Middle frontal gyrus (tissue), 1 donor: ENCODE data around the gene PLN.

Experiments used
- DNase-seq: peaks from one replicate; pipeline ENCODE4 v3.0.0-alpha.2; 2015; ENCODE audit warnings: low spot score; ENCODE audit errors: extremely low spot score

Gene PLN

GRCh38 chr6:118536478-118536877 lies 11.6 kb upstream of the PLN start:
- DNase-seq = no peak

DNA sequence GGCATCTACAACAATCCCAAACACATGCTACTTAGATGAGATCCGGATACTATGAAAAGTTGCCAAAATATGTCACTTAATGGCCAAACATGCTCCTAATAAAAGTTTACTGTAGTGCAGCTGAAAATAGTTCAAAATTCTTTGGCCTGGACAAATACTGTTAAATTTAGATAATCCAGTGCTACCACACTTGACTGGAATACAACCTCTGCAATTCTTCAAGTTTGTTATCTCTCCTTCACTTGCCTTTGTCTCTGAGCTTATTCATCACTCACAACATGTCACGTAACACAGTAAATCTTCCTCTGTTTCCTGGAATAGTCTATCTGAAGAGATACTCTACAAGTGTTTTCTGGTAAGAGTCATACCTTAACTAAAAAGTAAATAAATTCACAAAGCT lies 10.5 kb upstream of the PLN start:
- no peak for DNase-seq

DNA sequence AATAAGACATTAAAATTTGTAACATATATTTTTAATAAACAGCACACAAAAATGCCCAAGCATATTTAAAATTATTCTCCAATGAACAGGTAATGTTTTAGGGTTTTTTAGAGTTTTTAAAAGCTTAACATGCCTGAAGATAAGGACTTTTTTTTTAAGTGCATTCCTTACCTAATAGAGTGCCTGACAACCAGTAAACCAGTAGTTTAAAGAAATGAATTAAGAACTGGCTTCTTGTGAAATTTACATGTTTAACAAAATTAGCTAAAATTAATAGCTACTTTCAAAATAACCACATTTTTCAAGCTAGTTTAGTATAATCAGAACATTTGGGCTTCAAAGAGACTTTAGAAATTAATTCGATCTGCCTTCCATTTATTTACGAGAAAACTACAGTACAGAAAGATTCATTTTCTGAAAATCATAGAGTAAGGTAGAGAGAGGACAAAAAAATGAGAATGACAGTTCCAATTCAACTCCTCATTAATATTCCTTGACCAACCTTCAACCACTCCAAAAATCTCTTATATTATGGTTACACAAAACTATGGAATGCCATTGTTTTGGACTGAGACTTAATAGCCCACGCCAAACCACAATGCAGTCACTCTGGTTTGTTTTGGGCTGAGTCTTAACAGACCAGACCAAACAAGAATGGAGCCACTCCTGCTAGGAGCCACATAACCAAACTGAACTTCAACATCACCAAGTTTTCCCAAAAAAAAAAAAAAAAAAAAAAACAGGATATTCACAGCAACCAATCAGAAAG lies 5.7 kb upstream of the PLN start:
- no peak for DNase-seq

DNA sequence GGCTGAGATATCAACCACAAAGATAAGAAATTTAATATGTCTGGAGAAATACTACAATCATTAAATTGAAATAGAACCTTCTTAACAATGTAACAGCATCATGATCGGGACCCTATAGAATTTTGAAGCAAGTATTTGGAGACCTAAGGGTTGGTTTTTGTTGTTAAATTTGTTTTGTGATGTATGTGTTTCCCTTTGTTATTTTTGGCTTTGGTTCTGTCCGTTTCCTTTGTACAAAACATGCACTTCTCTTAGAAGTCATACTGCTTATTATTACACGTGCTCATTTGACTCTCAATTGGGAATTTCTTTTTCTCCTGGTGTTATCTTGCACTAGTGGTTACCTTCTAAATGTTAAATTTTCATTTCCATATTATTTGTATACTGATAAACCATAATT lies 4.0 kb upstream of the PLN start:
- DNase-seq = no peak

GRCh38 chr6:118546164-118546879 lies 1.8 kb upstream of the PLN start:
- DNase-seq = no peak

GRCh38 chr6:118546880-118547218 lies 1.2 kb upstream of the PLN start:
- no peak for DNase-seq

DNA sequence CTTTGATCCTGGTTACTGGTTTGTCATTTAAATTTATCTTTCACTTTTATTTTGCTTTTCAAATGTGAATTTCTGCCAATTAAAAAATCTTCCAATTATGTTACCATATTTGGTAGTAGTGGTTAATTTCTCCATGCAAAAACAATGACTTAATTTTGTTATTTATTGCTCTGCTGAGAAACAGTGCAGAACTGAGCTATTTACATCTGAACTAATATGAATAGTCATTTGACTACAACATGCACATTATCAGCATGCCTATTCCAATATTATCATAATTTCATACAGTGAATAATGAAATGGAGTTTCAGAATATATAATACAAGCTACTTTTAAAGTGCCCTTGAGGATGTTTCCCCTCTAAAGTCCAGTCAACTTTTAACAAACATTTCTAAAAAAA lies 517 bp downstream of the PLN start:
- no peak for DNase-seq

DNA sequence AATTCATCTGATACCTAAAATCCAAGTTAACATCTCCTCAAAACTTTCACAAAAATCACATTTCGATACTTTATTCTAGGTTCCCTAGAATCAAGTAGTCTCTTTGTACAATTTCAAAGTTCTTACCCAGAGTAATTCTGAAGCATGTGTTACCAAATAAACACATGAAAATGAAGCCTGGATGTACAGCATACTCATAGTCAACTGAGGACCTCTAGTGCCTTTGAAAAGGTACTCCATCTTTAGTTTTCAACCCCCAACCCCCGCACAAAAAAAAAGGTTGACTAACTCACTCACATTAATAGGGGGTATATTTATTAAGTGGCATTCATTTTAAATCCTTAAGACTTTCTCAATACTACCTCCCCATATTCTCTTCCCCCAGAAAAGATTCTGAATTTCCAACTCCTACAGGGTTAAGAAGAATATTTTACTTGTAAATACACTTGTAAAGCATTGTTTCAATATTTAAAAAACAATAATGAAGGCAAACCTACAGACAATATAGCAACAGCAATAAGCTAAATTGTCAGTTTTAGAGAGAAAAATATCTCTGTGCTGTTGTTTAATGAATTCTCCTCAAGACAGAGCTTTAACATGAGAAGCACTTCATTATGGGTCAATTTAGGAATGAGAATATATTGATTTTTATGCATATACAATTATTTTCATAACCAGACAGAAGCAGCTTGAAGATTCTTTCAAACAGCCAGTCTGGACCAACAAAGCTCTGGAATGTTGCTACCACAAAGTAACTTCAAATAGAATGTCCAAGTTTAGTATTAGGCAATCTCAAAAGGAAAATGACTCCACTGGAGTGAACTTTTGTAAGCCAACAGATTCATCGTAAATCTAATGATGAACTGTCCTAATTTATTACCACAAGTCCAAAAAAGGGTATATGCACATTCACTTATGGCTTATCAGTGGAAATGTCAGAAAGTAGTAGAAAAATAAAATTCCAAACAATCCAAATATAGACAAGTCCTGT lies 3.3 kb downstream of the PLN start:
- no peak for DNase-seq

DNA sequence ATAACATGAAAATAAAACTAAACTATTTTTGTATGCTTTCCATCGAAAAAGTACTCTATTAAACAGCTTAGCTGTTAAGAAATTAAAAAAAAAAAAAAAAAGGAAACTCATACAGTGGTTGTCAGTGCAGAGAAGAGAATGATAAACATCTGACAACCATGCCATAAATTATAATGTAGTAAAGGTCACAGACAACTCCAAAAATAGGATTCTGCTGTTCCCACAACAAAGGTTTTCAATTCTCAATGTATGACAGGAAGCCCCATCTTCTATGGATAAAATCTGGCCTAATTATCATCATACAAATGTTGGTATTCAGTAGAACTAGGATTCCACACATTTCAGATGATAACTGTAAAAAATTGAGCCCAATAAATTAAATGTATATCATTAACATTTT lies 5.0 kb downstream of the PLN start:
- DNase-seq = no peak

DNA sequence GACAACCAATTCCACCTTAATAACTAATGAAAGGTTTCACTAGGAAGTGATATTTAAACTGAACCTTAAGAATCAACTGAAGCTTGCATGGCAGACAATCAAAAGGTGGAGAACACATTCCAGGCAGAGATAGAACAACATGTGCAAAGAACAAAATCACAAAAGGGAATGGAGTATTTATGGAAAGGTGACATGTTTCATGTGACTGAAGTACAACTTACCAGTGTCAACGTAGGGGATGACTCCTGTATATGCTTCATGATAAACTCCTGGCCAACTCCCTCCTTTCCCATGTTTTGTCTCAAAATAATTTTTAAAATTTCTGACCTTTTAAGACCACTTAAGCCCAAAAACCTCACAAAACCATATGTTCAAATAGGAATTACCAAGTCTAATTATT lies 6.6 kb downstream of the PLN start:
- no peak for DNase-seq

DNA sequence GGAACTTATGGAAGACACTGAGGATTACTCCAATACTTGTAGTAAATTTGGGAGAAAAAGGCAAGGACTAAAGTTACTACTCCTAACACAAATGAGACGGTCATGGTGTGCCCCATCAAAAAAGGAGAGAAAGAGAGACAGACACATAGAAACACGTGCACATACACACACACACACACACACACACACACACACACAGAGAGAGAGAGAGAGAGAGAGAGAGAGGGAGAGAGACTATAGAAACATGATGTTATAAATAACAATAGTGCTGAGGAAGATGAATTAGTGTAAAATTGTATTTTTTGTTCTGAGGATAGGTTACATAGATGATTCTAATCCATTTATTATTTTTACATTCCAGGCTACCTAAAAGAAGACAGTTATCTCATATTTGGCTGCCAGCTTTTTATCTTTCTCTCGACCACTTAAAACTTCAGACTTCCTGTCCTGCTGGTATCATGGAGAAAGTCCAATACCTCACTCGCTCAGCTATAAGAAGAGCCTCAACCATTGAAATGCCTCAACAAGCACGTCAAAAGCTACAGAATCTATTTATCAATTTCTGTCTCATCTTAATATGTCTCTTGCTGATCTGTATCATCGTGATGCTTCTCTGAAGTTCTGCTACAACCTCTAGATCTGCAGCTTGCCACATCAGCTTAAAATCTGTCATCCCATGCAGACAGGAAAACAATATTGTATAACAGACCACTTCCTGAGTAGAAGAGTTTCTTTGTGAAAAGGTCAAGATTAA lies 10.5 kb downstream of the PLN start:
- DNase-seq = no peak

DNA sequence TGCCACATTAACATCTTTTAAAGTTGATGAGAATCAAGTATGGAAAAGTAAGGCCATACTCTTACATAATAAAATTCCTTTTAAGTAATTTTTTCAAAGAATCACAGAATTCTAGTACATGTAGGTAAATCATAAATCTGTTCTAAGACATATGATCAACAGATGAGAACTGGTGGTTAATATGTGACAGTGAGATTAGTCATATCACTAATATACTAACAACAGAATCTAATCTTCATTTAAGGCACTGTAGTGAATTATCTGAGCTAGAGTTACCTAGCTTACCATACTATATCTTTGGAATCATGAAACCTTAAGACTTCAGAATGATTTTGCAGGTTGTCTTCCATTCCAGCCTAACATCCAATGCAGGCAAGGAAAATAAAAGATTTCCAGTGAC lies 11.6 kb downstream of the PLN start:
- DNase-seq = no peak

DNA sequence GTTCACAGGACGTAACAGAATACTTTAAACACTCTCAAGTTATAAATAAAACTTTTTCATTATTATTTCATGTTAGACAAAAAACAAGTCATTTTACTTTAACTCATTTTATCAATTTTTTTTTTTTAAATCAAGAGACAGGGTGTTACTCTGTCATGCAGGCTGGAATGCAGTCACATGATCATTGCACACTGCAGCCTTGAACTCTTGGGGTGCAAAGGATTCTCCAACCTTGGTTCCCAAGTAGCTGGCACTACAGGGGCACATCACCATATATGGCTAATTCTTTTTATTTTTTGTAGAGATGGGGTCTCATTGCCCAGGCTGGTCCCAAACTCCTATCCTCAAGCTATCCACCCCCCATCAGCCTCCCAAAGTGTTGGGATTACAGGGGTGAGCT lies 14.2 kb downstream of the PLN start:
- DNase-seq = no peak

GRCh38 chr6:118562959-118563358 lies 14.9 kb downstream of the PLN start:
- DNase-seq = no peak

DNA sequence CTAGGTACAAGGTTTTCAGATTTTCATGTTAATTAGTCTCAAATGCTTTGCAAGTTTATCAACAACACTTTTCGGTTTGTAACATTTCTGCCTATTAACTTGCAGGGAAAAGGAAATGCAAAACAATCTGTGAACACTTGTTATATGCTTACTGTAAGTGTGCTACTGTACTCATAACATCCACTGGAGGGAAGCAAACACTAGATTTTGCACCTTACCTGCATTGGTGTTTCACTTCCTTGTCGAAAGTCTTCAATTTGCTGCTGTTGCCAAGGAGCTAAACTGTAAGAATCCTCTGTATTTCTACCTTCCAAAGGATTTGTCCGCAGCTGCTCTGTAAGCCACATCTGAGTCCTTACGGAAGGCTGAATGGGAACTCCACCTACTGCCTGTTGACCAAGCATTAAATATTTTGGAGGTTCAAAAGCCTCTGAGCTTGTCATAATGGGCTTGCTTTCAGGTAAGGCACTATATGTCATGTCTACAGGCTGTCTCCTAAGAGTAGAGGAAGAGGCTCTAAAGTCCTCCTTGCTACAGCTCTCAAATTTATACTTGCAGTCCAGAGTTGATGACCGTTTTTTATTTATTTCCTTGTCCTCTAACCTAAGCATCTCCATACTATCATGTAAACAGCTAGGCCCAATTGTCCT lies 17.3 kb downstream of the PLN start:
- DNase-seq = no peak

DNA sequence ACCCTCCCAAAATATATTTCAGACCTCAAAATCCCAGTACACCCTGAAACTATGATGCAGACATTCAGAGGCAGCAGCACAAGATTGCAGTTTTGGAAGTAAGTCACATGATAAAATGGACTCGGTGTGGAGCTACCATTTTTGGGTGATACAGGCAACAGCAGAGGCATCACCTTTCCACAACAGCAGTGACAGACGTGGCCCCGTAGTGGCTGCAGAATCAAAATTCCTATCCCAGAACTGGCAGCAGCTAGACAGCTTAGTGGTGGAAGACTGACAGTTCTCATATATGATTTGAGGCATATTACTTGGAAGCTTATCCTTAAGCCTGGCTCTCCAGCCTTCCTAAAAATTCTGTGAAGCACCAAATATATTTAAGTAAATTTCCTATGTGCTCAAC lies 19.9 kb downstream of the PLN start:
- no peak for DNase-seq

DNA sequence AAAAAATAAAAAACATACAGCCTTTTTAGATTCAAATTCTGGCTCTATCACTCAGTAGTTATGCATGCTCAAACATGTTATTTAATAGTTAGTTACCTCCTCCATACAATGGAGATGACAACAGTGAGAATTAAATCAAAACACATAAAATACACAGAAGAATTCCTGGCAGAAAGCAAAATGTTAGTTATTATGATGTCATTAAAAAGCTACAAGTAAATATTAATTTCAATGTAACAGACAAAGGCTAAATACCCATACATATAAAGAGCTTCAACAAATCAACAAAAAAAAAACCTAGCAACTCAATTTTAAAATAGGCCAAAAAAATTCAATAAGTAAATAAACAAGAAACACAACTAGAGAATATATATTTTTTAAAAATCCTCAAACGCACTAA lies 21.4 kb downstream of the PLN start:
- DNase-seq = no peak

GRCh38 chr6:118571121-118571520 lies 23.0 kb downstream of the PLN start:
- DNase-seq = no peak

GRCh38 chr6:118574051-118574865 lies 26.2 kb downstream of the PLN start:
- no peak for DNase-seq

- no peak for DNase-seq
Measured at GRCh38 chr6:118577972-118578371, 29.9 kb downstream of the PLN start.
